DMS53 (cell line): ENCODE results near the gene KPNA6.
"Not testable (repeated sequence)": the region's sequence is repeated elsewhere in the genome, so short reads cannot be mapped to it uniquely, and the experiment has no call there.

Source experiments
- DNase-seq: peaks from one replicate; lab custom pipeline; 2025; lab: John Stamatoyannopoulos, UW

The KPNA6 gene

DNA sequence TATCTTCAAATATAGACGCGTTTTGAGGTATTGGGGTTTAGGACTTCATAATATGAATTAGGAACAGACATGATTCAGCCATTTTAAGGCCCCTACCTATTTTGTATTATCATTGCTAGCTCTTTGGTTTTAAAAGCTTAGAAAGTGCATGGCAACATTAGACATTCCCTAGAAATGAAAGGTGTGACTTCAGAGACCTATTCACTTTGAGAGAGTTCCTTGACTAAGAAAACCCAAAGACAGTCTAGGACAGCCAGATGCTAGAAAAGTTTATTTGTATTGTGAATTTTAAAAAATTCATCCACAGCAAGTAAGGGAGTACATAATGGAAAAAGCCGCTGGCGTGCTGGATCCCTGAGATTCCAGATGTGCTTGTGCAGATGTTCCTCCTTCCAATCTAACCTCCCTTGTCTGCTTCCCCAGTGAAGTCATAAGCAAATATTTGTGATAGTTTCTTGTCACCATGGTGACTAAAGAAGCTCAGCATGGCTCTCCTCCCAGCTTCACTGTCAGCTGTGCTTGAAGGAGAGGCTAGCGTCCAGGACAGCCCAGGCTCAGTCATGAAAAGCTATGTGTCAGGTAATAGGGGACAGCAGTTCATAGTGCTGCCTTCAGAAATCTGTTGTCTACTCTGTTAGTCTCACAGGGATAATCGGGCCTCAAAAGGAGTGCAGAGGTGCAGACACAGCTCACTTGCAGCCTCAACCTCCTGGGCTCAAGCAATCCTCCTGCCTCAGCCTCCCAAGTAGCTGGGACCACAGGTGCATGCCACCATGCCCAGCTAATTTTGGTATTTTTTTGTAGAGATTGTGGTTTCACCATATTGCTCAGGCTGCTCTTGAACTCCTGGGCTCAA lies 34.8 kb downstream of the KPNA6 start:
- peak; percentile 98 for DNase-seq

DNA sequence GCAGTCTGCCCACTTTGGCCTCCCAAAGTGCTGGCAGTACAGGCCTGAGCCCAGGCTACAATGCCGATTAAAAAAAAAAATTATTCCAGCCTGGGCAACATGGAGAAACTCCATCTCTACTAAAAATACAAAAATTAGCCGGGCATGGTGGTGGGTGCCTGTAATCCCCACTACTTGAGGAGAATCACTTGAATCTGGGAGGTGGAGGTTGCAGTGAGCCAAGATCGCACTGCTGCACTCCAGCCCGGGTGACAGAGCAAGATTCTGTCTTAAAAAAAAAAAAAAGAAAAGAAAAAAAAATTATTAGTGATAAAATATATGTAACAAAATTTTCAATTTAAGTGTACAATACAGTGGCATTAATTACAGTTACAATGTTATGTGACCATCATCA lies 35.4 kb downstream of the KPNA6 start:
- DNase-seq, result not testable (repeated sequence)

DNA sequence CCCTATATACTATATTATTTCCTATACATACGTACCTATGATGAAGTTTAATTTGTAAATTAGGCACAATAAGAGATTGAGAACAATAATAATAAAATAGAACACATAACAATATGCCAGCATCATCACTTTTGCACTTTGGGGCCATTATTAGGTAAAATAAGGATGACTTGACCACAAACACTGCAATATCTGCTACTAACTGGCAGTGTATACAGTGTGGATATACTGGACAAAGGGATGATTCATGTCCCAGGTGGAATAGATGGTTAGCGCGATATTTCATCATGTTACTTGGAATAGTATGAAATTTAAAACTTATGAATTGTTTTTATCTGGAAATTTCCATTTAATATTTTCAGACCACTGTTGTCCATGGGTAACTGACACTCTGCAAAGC lies 36.2 kb downstream of the KPNA6 start:
- DNase-seq, result no peak

DNA sequence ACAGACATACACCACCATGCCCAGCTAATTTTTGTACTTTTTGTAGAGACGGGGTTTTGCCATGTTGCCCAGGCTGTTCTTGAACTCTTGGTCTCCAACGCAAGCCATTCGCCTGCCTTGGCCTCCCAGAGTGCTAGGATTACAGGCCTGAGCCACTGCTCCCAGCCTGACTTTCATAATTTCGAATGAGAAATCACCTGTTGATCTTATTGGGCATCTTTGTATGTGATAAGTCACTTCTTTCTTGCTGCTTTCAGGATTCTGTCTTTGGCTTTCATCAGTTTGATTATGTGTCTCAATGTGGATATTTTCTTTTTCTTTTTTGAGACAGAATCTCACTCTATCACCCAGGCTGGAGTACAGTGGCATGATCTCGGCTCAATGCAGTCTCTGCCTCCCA lies 39.9 kb downstream of the KPNA6 start:
- DNase-seq, result not testable (repeated sequence)

DNA sequence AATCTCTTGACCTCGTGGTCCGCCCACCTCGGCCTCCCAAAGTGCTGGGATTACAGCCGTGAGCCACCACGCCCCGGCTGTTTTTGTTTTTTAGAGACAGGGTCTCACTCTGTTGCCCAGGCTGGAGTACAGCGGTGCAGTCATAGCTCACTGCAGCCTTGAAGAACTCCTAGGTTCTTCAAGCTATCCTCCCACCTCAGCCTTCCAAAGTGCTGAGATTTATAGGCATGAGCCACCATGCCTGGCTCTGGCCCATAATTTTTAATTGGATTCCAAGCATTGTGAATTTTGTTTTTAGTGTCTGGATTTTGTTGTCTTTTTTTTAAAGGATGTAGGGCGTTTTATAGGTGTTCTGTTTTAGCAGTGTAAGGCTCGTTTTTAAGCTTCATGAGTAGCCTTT lies 43.0 kb downstream of the KPNA6 start:
- no peak for DNase-seq

DNA sequence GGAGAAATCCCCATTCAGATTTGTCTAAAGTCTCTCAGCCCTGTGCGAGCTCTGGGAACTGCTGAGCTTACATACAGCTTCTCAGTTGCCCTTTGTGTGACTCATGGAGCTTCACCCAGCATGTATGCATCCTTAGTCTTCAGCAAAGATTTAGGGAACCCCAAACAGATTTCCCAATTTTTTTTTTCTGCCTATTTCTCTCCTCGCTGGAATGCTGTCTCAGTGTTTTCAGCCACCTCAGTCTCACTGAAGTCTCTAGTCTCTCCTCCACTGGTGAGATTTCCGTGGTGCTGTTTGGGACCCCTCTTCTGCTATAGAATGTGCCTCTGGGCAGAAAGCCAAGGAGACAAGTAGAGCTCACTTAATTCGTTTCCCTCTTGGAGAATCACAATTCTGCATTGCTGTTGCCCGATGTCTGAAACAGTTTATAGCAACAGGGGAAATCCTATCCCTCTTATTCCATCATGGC lies 43.5 kb downstream of the KPNA6 start:
- DNase-seq, result no peak

DNA sequence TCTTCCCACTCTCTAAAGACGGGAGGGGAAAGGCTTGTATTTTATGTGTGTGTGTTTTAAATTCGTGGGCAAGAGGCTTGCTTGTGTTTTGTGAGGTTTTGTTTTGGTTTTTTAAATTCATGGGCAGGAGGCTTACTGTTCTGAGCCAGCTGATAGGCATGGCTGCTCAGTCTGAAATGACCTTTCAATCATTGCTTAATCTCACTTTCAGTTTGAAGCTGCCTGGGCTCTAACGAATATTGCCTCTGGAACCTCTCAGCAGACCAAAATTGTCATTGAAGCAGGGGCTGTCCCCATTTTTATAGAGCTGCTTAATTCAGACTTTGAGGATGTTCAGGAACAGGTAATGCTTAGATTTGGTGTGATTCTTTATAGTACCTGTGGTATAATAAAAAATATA lies 51.3 kb downstream of the KPNA6 start:
- DNase-seq, result no peak

DNA sequence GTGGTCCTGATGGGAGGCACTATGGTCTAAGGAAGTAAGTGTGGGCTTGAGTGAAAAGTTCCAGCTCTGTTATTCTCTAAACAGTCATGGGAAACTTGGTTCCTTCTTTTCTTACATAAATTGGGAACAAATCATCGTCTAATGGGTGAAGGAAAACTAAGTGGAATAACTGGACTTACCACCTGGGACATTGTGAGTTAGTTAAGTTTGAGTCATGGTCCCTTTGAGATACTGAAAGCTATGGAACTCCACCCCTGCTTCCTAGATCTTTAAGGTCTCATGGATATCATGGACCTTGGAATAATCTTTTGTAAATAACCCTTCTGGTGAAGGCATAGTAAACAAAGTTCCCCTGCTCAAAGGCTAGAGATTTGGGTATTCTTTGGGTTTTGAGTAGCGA lies 55.5 kb downstream of the KPNA6 start:
- no peak for DNase-seq

DNA sequence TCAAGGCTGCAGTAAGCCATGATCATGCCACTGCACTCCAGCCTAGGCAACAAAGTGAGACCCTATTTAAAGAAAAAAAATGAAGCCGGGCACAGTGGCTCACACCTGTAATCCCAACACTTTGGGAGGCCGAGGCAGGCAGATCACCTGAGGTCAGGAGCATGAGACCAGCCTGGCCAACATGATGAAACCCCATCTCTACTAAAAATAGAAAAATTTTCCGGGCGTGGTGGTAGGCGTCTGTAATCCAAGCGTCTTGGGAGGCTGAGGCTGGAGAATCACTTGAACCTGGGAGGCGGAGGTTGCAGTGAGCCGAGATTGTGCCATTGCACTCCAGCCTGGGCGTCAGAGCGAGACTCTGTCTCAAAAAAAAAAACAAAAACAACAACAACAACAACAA lies 57.8 kb downstream of the KPNA6 start:
- DNase-seq, result not testable (repeated sequence)

DNA sequence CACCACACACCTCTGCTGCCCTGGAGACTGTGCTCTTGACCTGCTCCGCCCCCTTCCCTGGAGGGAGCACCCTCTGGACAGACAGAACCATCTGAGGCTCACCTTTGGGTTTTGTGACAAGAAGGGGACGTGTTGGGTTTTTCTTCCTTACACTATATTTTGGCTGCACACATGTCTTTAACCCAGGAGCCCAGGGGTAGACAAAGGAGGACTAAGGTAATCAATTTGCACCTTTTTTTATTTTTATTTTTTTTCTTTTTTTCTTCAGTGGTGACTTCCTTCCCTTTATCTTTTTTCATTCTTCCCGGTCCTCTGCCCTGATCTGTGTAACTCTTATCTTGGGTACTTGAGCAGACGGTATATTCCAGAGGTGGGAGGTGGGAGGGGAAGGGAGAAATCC lies 63.1 kb downstream of the KPNA6 start:
- no peak for DNase-seq

DNA sequence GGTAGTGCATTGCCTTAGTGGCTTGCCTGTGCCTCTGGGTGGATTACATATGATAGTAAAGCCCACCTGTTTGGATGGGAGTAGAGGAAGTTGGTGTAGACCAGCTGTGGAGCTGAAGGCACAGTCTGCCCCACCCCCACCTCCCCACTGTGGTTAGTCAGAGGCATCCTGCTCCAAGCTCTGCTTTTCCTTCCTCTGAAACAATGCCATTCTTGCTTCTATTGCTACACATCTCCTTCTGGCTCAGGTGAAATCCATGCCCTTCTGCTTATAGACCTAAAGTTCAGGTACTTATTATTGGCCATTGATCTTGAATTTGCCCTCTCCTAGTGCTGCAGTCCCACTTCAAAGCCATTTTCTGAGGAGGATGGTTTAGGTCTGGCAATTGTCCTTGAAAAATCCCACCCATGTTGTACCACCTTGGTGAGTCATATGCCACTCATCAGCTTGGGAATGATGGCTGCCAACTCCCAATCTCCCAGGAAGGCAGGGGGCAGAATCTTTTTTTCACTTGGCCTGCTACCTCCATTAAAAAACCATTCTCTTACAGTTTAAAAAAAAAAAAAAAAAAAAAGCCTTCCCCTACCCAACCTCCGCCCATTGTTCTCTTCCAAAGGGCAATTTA lies 64.9 kb downstream of the KPNA6 start:
- DNase-seq, result no peak

DNA sequence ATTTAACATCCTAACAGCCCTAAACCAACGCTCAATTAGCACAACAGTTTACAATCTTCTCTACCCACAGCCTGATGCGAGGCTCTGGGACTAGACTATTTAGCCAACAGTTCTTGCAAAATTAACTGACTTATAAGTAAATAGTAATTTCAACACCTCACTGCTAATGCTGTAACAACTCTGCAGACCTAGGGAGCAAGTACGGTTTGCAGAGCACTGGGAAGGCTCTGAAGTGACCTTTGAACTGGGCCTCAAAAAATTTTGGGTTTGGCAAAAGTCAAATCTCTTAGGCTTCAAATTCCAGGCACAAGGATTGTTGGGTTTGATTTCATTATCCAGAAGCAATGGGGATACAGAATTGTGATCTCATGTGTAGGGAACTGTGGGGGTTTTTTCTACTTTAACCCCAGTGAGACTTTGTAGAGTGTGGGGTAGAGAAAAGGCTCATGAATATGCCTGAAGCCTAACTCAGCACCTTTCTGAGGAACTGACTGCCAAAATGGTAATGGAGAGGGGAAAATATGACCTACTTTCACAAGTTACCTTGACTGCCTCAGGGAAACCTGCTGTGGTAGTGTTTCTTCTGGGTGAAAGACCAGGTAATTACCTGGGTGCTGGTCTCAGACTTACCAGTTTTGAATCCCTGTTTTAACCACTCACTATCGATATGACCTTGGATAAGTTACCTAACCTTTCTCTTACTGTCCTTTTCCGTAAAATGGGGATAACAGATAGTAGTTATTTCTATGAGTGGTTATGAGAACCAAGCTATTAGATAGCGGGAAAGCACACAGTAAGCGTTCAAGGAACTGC lies 70.7 kb downstream of the KPNA6 start:
- DNase-seq, result peak; percentile 54

DNA sequence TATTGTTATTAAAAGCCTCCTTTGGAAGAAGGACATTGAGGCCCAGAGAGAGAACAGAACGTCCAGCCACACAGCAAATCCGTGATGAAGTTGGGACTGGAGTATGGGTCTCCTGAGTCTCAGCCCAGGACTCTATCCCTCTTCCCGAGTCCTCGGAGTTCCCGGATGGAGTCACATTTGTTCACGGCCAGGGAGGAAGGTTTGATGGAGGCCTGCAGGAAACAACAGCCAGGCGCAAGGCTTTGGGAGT lies 71.3 kb downstream of the KPNA6 start:
- DNase-seq, result no peak

DNA sequence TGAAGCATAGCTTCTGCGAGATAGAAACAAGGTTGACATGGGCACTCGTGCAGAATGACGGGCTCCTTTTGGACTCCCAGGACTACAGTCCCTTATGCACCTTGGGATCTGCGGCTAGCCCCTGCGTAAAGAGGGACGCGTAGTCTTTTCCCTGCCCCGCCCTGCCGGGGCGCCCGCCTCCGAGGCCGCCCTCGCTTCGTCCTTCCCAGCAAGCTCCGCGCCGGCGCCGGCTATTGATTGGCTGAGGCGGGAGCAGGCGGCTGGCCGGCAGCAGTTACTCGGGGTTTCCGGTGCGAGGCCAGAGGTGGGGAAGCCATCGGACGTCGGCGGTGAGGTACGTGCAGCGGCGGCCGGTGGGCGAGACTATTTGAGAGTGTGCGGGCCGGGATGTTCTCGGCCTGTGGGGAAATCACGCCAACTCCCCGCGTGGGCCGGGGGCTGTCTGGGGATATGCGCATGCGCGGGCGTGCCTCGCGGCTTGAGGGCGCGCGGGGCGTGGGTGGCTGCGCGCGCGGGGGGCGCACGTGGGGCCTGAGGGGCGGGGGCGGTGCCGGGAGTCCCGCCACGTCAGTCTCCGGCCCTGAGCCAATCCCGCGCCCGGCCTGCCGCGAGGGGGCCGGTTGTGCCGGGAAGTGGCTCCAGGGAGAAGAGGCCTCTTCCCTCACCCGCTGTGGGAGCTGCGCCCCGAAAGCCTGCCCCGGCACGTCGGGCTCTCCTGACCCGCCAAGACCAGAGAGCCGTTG lies 71.8 kb downstream of the KPNA6 start, which contains the start of gene TXLNA:
TXLNA (plus strand) TSS at position 233 of the 743 bp plus-strand sequence. CDS start 671 bp downstream, outside the sequence.
- peak; percentile 98 for DNase-seq

DNA sequence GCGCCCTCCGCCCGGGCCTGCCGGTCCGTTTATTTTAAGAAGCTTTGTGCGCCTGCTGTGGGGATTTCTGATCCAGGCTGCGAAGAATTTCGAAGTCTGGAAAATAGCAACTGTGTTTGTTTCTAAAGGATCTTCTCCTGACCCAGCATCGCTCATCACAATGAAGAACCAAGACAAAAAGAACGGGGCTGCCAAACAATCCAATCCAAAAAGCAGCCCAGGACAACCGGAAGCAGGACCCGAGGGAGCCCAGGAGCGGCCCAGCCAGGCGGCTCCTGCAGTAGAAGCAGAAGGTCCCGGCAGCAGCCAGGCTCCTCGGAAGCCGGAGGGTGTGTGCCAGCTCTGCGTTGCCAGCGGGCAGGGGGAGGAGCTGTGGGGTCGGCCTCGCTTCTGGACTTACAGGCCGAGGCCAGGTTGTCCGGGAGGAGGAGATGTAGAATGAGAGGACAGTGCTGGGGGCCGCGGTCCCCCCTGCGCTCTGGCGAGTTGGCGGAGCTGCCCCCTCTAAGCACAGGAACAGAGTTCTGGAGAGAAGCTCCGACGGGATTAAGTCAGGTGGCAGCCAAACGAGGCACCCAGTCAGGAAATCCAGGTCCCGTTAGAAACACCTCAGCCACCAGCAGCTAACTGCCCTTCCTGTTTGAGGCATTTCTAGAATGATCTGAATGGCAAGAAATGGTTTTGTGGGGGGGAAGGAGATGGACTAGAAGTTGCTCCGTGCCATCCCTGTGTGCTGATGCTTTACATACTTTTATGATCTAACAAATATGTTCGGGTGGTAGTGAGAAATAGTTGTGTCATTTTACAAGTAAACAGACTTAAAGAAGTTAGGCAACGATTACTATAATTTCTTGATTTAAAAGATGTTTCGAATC lies 72.6 kb downstream of the KPNA6 start:
- peak; percentile 74 for DNase-seq

DNA sequence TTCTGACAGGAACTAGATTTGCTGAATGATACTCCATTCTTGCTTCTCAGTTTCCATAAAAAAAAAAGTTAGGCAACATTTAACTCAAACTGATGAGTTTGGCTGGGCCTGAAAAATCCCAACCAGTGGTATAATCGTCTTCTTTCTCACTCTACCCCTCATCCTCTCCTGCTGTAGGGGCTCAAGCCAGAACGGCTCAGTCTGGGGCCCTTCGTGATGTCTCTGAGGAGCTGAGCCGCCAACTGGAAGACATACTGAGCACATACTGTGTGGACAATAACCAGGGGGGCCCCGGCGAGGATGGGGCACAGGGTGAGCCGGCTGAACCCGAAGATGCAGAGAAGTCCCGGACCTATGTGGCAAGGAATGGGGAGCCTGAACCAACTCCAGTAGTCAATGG lies 73.2 kb downstream of the KPNA6 start:
- DNase-seq, result no peak

DNA sequence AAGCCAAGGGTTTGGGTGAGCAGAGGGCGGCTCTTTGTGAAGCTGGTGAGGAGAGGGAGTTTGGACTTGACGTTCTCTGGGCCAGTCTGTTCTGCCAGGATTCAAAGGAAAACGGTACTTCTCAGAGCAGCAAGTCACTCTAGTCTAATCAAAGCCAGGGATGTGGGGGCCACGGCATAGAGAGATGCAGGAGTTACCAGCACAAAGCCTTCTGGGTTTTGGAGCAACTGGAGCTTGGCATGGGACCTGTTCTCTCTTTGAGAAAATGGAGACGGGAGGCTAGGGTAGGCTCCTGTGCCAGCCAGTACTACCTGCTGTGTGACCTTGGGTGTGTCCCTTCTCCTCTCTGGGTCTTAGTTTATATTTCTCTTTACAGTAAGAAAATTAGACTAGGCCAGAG lies 73.7 kb downstream of the KPNA6 start:
- DNase-seq, result no peak

DNA sequence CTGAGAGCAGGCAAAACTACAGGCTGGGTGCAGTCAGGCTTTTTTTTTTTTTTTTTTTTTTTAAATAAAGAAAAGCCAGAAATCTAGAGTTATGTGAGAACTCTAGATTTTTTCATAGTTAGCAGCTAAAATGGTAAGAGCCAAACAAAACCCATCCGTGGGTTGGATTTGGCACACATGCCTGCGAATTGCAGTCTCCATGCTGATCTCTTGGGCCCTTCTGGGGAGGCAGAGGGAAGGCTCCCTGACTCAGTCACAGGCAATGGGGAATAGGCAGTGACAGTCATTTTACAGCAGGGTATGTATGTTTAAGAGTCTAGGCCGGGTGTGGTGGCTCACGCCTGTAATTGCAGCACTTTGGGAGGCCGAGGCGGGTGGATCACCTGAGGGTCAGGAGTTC lies 74.2 kb downstream of the KPNA6 start:
- no peak for DNase-seq

DNA sequence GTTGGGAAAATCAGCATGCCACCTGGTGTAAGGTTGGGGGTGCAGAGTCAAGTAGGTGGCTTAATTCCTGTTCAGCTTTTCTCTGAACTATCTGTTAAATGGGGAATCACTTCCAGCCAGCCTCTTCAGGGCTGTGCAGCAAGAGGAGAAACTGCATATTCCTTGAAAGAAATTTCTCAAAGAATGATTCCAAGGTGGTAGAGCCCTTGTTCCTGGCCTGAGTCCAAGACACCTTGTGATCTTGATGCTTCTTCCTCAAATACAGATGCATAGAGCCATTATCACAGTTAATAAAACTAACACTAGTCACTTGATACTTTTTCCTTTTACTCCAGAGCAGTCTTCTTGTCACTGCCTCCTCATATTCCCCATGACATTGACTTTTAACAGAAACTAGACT lies 76.8 kb downstream of the KPNA6 start:
- no peak for DNase-seq

DNA sequence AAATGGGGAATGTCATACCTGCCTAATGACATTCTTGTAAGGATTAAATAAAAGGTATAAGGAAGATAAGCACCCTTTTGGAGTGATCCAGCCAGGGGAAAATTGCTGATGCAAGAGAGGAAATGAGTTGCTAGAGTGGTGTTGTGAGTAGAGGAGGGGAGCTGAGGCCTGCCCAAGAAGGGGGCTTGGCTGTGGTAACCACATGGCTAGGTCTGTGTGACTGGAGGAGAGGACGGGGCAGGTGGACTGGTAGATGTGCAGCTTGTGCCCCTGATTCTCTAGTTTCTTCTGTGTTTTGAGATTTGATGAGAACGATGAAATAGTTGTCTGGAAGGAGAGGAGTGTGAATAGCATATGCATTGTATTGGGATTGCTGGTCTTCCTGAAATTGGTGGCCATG lies 78.2 kb downstream of the KPNA6 start:
- DNase-seq, result no peak

DNA sequence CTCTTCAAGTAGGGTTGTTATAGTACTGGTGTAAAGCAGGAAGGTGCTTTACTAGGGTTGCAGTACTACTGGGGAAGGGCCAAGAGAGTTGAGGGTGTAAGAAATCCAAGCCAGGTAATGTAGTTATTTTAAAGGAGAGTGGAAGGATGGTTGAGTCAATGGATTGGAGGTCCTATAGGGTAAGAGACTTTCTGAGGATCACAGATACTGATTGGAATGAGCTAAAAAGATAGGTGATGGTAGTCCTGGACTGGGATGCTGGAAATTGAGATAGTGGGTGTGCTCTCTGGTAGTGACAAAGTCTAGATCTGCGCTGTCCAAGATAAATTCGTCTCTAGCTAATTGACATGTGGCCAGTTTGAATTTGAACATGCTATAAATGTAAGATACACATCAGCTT lies 78.6 kb downstream of the KPNA6 start:
- no peak for DNase-seq
